ENCODE measurements around the gene PLEKHA6. TPM values are rescaled to one million over a fixed set of nuclear protein-coding genes. Genes with fewer than 3 reads are reported as not detected.
A peak's percentile ranks its signal among the peaks of the same experiment; 100 is the strongest.

The PLEKHA6 gene
- total and polyA plus RNA-seq, 2 of the 4 experiments (the other 2 are of a cell fraction) = 8.2 to 19.9 TPM

DNA sequence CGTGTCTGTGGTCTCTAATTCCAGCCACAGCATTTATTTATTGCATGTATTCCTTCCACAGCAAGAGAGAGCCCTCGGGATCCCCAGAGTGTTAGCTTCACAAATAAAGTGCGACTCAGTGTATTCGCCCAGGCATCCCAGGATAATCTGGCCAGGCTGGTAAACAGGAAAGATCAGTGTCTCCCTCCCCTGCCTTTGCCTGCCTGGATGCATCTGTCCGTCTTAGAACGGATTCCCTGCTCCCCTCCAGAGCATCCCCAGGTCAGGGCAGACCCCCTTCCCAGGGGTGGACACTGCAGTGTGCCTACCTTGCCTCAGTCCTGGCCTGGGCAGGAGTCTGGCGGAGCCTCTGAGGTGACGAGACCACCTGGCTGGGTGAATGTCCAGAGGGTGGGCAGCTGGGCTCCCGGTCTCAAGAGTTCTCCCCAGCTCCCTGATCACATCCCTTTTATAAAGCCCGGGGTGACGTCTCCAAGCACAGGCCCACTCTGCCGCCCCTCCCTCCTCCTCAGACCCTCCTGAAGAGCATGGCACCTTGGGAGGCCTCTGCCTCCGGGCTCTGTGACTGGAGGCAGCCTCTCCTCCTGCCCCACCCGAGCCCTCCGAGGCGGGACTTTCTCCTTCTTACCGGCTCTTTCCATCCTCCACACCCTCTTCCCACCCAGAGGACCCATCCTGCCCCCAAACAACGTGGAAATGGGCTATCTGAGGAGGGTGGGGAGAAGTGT, 163.5 kb downstream of the PLEKHA6 start, which contains the start of gene KISS1:
Gene KISS1 (minus strand): TSS at position 424 of the 728 bp plus-strand sequence. CDS start 3,615 bp downstream, outside the sequence.
- peaks cover 6 to 31% of the 10 kb centered on the region in 2 experiments; a peak in 3 of 4 replicates for H3K79me1 ChIP-seq (ENCODE audit: low read depth in 1 of 2, low read length in 2 of 2)
- dilution Hi-C loops (cut with HindIII; ENCODE audit: low sequenced_read_pairs, unreplicated experiment) (no loop called here), intact Hi-C loops (cut with micrococcal nuclease) (no loop called here), in situ Hi-C loops (cut with MboI; ENCODE audit: low sequenced_read_pairs) (no loop called here)
- H2BK120ac ChIP-seq (ENCODE audit: low read depth, low read length) = peak within 1 kb of the TSS; percentile 100
- no peaks in the 10 kb centered on the region for H3K9me3 ChIP-seq (ENCODE audit: control insufficient read depth, insufficient read depth, low read length)
- ATAC-seq (ENCODE audit: low read depth) (peak; percentile 10), DNase-seq (peak; percentile 16)
- peak within 1 kb of the TSS; percentile 8; the same call in 1 of the 2 replicates for H3K27ac ChIP-seq (ENCODE audit: insufficient read depth, low read length)
- peak within 1 kb of the TSS; percentile 100 for H2AK5ac ChIP-seq (ENCODE audit: low read depth, low read length)
- H3K9ac ChIP-seq (ENCODE audit: low read depth, low read length) = peak within 1 kb of the TSS; percentile 0; the same call in 1 of the 2 replicates
- H2AK9ac ChIP-seq (replicated peaks; ENCODE audit: low read depth, low read length, poor library complexity) = peak within 1 kb of the TSS; percentile 81
- peaks cover 35% of the 10 kb centered on the region for H3K9me1 ChIP-seq (ENCODE audit: insufficient read depth, low read length)
- peaks cover 34% of the 10 kb centered on the region for H3K4me1 ChIP-seq (ENCODE audit: control insufficient read depth, insufficient read depth, low read length)
- peak within 1 kb of the TSS; percentile 92; the same call in 1 of the 2 replicates for H4K5ac ChIP-seq (ENCODE audit: low read depth, low read length)
- H2BK5ac ChIP-seq (ENCODE audit: low read depth, low read length, poor library complexity, severe bottlenecking) = peak within 1 kb of the TSS; percentile 100
- H2BK20ac ChIP-seq (ENCODE audit: low read depth, low read length) = peak within 1 kb of the TSS; percentile 100
- no peaks in the 10 kb centered on the region for H3K36me3 ChIP-seq (ENCODE audit: control insufficient read depth, insufficient read depth, low read length)
- peak within 1 kb of the TSS; percentile 100 for H3K14ac ChIP-seq (replicated peaks; ENCODE audit: low read depth, low read length)
- H3K27me3 ChIP-seq (ENCODE audit: control insufficient read depth, insufficient read depth, low read length) = no peaks in the 10 kb centered on the region
- peak within 1 kb of the TSS; percentile 100 for H3K23ac ChIP-seq (ENCODE audit: low read depth, low read length)
- TF ChIP-seq BHLHE40 (IDR thresholded peaks at IDR 0.05; ENCODE audit: low read depth, low read length) (no peak), MAFK (IDR thresholded peaks at IDR 0.05; ENCODE audit: low read depth, low read length) (no peak), RCOR1 (IDR thresholded peaks at IDR 0.05; ENCODE audit: insufficient replicate concordance, low read length) (no peak), POLR2A (IDR thresholded peaks at IDR 0.05; ENCODE audit: low read depth, low read length) (no peak), MAZ (IDR thresholded peaks at IDR 0.05; ENCODE audit: borderline replicate concordance, low read depth, low read length) (no peak), FOS (IDR thresholded peaks at IDR 0.05; ENCODE audit: low read depth, low read length) (no peak), RFX5 (IDR thresholded peaks at IDR 0.05; ENCODE audit: low read depth, low read length) (no peak), SMC3 (IDR thresholded peaks at IDR 0.05; ENCODE audit: low read depth, low read length) (no peak), RAD21 (IDR thresholded peaks at IDR 0.05; ENCODE audit: low read length) (no peak), CEBPB (IDR thresholded peaks at IDR 0.05; ENCODE audit: low read depth, low read length) (no peak)
- no TSS peak for BruUV-seq (replicated peaks)
- WGBS, 2 experiments (ENCODE audit: extremely low coverage in 2 of 2, insufficient read length in 1 of 2) = 36% methylated on average over 4 of the region's 18 CpGs; no CpG with 5 or more reads in 1 of the 2 experiments
- H3K4me3 ChIP-seq (ENCODE audit: insufficient read depth, low read depth, low read length) = peak within 1 kb of the TSS; percentile 16; the same call in 1 of the 2 replicates
- ChIA-PET CTCF (interaction anchor here (0.9 kb wide), 1 partner anchor 34 kb away, joined by 3 read pairs; no protein-coding TSS in a partner anchor), POLR2A (ENCODE audit: unreplicated experiment) (no interaction called here)
- peak within 1 kb of the TSS; percentile 72 to 99 for H4K8ac ChIP-seq (ENCODE audit: low read depth in 2 of 2, low read length in 2 of 2)
- peak within 1 kb of the TSS; percentile 45; the same call in 1 of the 2 replicates for H3K4me2 ChIP-seq (ENCODE audit: low read depth, low read length)
- H3K18ac ChIP-seq (ENCODE audit: low read depth, low read length) = peak within 1 kb of the TSS; percentile 98; the same call in 1 of the 2 replicates
- H3K4ac ChIP-seq (ENCODE audit: low read depth, low read length) = peak within 1 kb of the TSS; percentile 100
- peak within 1 kb of the TSS; percentile 80 for H2AFZ ChIP-seq (replicated peaks; ENCODE audit: low read length, poor library complexity)
- H4K91ac ChIP-seq (ENCODE audit: insufficient read depth, low read depth, low read length) = peak within 1 kb of the TSS; percentile 99
- peak within 1 kb of the TSS; percentile 65; the same call in 1 of the 2 replicates for H3K56ac ChIP-seq (ENCODE audit: extremely low read depth, insufficient read depth, low read length)
- H2BK15ac ChIP-seq (ENCODE audit: low read depth, low read length) = peak within 1 kb of the TSS; percentile 100
- no peaks in the 10 kb centered on the region for H4K20me1 ChIP-seq (ENCODE audit: insufficient read depth, low read length)

Measured in IMR-90 (cell line).